Mammary epithelial cell (primary cell): ENCODE data around the gene SLC25A45.

ENCODE experiments used
- EZH2 ChIP-seq: IDR thresholded peaks from 2 replicates; pipeline ENCODE4 v1.6.1; 2012; ENCODE audit warnings: low read length, inconsistent platforms, borderline replicate concordance
- TF ChIP-seq, protein P1 (sequence below), 2 donors: IDR thresholded peaks in 1 of 2; conservative IDR thresholded peaks in 1 of 2; 2 replicates each; pipeline ENCODE4 v1.5.1; 2011 to 2012; ENCODE audit warnings: inconsistent platforms in 2 of 2, low read length in 2 of 2, mild to moderate bottlenecking in 2 of 2, control low read depth in 1 of 2, low read depth in 1 of 2; ENCODE audit not compliant: insufficient read depth in 1 of 2; ENCODE audit errors: extremely low read depth in 1 of 2

GRCh38 chr11:65414776-65415498 lies 32.5 kb upstream of the SLC25A45 start:
- TF ChIP-seq, protein P1, sequence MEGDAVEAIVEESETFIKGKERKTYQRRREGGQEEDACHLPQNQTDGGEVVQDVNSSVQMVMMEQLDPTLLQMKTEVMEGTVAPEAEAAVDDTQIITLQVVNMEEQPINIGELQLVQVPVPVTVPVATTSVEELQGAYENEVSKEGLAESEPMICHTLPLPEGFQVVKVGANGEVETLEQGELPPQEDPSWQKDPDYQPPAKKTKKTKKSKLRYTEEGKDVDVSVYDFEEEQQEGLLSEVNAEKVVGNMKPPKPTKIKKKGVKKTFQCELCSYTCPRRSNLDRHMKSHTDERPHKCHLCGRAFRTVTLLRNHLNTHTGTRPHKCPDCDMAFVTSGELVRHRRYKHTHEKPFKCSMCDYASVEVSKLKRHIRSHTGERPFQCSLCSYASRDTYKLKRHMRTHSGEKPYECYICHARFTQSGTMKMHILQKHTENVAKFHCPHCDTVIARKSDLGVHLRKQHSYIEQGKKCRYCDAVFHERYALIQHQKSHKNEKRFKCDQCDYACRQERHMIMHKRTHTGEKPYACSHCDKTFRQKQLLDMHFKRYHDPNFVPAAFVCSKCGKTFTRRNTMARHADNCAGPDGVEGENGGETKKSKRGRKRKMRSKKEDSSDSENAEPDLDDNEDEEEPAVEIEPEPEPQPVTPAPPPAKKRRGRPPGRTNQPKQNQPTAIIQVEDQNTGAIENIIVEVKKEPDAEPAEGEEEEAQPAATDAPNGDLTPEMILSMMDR (conservative IDR thresholded peaks at IDR 0.05 in 1 of 2, IDR thresholded peaks at IDR 0.05 in 1 of 2; ENCODE audit: extremely low read depth in 1 of 2, insufficient read depth in 1 of 2, low read depth in 1 of 2, low read length in 2 of 2): no peak
- no peak for TF ChIP-seq EZH2
